Erythroblast (primary cell): ENCODE measurements around the gene QPCTL.
"Not testable (repeated sequence)": the region's sequence is repeated elsewhere in the genome, so short reads cannot be mapped to it uniquely, and the experiment has no call there.

Experiments
- DNase-seq, 2 experiments: peaks; one replicate each; lab custom pipeline; 2025; lab: John Stamatoyannopoulos, UW
- GATA1 ChIP-seq: IDR thresholded peaks from 2 replicates; pipeline ENCODE4 v1.6.1; 2011; ENCODE audit warnings: low read depth, mild to moderate bottlenecking, control low read depth, low read length, moderate library complexity
- POLR2A ChIP-seq: IDR thresholded peaks from 2 replicates; pipeline ENCODE4 v1.6.1; 2011; ENCODE audit warnings: mild to moderate bottlenecking, low read length

Gene QPCTL

GRCh38 chr19:45717983-45718650 is 25.7 kb downstream of the QPCTL start:
- no peak for TF ChIP-seq GATA1
- TF ChIP-seq POLR2A: no peak

GRCh38 chr19:45720065-45720464 is 27.6 kb downstream of the QPCTL start:
- DNase-seq: not testable (repeated sequence)

More at GRCh38 chr19:45717983-45718650, 25.7 kb downstream of the QPCTL start:
- DNase-seq: no peak

- not testable (repeated sequence) for DNase-seq
These were observed 36.2 kb downstream of the QPCTL start for GRCh38 chr19:45728683-45729082.

GRCh38 chr19:45729800-45730290 is 37.4 kb downstream of the QPCTL start:
- DNase-seq: no peak
- TF ChIP-seq GATA1 (no peak), POLR2A (no peak)

GRCh38 chr19:45730368-45731288 is 38.2 kb downstream of the QPCTL start, which contains the start of gene FBXO46:
TSS of gene FBXO46 (minus strand) at chr19:45730896. CDS start at chr19:45713495, 17,401 bp downstream.
- DNase-seq: peak; percentile 96
- TF ChIP-seq POLR2A: peak; percentile 75
- TF ChIP-seq GATA1: no peak

GRCh38 chr19:45733160-45733810 is 40.8 kb downstream of the QPCTL start, which contains the start of gene MEIOSIN:
TSS of gene MEIOSIN (plus strand) at chr19:45733439. CDS start at chr19:45735377, 1,938 bp downstream.
- DNase-seq: no peak
- no peak for TF ChIP-seq GATA1
- no peak for TF ChIP-seq POLR2A

- DNase-seq: peak in 1 of 2 experiments; percentile 26
- TF ChIP-seq POLR2A: no peak
- TF ChIP-seq GATA1: no peak
These were observed 47.3 kb downstream of the QPCTL start for GRCh38 chr19:45739498-45740439.

GRCh38 chr19:45742969-45743368 is 50.5 kb downstream of the QPCTL start:
- TF ChIP-seq POLR2A: no peak
- no peak for TF ChIP-seq GATA1
- DNase-seq: no peak

- no peak for TF ChIP-seq POLR2A
- no peak for TF ChIP-seq GATA1
- DNase-seq: no peak
These were observed 53.1 kb downstream of the QPCTL start for GRCh38 chr19:45745606-45746005.

GRCh38 chr19:45746866-45747265 is 54.4 kb downstream of the QPCTL start:
- no peak for DNase-seq
- no peak for TF ChIP-seq GATA1
- TF ChIP-seq POLR2A: no peak

GRCh38 chr19:45747513-45747912 is 55.0 kb downstream of the QPCTL start:
- no peak for TF ChIP-seq POLR2A
- TF ChIP-seq GATA1: no peak
- no peak for DNase-seq

- not testable (repeated sequence) for DNase-seq
These were observed 59.0 kb downstream of the QPCTL start for GRCh38 chr19:45751483-45751882.

GRCh38 chr19:45752639-45753038 is 60.2 kb downstream of the QPCTL start:
- peak in 1 of 2 experiments; percentile 64 for DNase-seq
- no peak for TF ChIP-seq GATA1
- TF ChIP-seq POLR2A: no peak
